HL-60 (cell line): ENCODE data around the gene C12orf56.
"Not testable (repeated sequence)": the region's sequence is repeated elsewhere in the genome, so short reads cannot be mapped to it uniquely, and the experiment has no call there.

Experiments
- DNase-seq, 2 experiments: peaks; one replicate each; pipeline ENCODE4 v3.0.0-alpha.2; 2010 to 2020; ENCODE audit warnings: low read depth in 1 of 2, low spot score in 1 of 2
- H3K27ac ChIP-seq: fragments of 250-450 bp; sonication (Bioruptor Pico); replicated peaks from 2 replicates; pipeline ENCODE4 v1.5.1; 2020; ENCODE audit warnings: mild to moderate bottlenecking, moderate library complexity
- H3K27me3 ChIP-seq: fragments of 250-450 bp; sonication (Bioruptor Pico); 2 replicates; pipeline ENCODE4 v1.5.1; 2021; ENCODE audit warnings: mild to moderate bottlenecking, moderate library complexity; ENCODE audit not compliant: insufficient read depth, poor library complexity, severe bottlenecking
- H3K4me3 ChIP-seq: replicated peaks from 2 replicates; pipeline ENCODE4 v1.5.1; 2011; ENCODE audit warnings: mild to moderate bottlenecking, control low read depth, low read length; ENCODE audit not compliant: insufficient read depth
- GABPA ChIP-seq: IDR thresholded peaks from 2 replicates; pipeline ENCODE4 v1.6.1; 2012; ENCODE audit warnings: low read depth
- POLR2AphosphoS5 ChIP-seq: IDR thresholded peaks from 2 replicates; pipeline ENCODE4 v1.6.1; 2012; ENCODE audit warnings: low read depth
- SPI1 ChIP-seq: IDR thresholded peaks from 2 replicates; pipeline ENCODE4 v1.6.1; 2012; ENCODE audit warnings: low read depth, mild to moderate bottlenecking, borderline replicate concordance
- TF ChIP-seq, protein P1 (sequence below): IDR thresholded peaks from 2 replicates; pipeline ENCODE4 v1.6.1; 2012; ENCODE audit warnings: low read depth; ENCODE audit not compliant: insufficient replicate concordance
- TF ChIP-seq, protein P2 (sequence below): IDR thresholded peaks from one replicate; pipeline ENCODE4 v1.5.1; 2011; ENCODE audit warnings: low read length, control low read depth, inconsistent platforms; ENCODE audit not compliant: insufficient read depth

Gene C12orf56

DNA sequence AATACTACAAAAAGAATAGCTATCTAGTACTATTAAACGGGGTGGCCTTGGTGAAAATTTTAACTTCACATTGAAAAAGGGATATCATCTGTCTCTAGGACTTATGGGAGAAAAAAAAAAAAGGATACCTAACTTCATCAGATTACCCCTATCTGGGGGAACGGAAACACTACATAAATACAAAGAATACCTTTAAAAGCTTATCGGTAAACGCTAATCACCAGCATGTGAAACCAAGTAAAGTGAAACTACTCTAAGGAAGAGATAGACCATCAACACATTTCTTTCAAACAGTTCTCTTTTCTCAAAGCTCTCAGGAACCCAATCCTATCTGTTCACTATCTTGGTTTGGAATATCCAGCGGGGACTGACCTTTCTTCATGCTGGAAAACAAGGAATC lies 172.0 kb downstream of the C12orf56 start:
- Histone ChIP-seq H3K4me3 (no peak overlapping the region), H3K27me3 (no peaks in the 10 kb centered on the region), H3K27ac (no peak overlapping the region)
- no peak for DNase-seq
- TF ChIP-seq, protein P1, sequence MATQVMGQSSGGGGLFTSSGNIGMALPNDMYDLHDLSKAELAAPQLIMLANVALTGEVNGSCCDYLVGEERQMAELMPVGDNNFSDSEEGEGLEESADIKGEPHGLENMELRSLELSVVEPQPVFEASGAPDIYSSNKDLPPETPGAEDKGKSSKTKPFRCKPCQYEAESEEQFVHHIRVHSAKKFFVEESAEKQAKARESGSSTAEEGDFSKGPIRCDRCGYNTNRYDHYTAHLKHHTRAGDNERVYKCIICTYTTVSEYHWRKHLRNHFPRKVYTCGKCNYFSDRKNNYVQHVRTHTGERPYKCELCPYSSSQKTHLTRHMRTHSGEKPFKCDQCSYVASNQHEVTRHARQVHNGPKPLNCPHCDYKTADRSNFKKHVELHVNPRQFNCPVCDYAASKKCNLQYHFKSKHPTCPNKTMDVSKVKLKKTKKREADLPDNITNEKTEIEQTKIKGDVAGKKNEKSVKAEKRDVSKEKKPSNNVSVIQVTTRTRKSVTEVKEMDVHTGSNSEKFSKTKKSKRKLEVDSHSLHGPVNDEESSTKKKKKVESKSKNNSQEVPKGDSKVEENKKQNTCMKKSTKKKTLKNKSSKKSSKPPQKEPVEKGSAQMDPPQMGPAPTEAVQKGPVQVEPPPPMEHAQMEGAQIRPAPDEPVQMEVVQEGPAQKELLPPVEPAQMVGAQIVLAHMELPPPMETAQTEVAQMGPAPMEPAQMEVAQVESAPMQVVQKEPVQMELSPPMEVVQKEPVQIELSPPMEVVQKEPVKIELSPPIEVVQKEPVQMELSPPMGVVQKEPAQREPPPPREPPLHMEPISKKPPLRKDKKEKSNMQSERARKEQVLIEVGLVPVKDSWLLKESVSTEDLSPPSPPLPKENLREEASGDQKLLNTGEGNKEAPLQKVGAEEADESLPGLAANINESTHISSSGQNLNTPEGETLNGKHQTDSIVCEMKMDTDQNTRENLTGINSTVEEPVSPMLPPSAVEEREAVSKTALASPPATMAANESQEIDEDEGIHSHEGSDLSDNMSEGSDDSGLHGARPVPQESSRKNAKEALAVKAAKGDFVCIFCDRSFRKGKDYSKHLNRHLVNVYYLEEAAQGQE = no peak
- TF ChIP-seq, protein P2, sequence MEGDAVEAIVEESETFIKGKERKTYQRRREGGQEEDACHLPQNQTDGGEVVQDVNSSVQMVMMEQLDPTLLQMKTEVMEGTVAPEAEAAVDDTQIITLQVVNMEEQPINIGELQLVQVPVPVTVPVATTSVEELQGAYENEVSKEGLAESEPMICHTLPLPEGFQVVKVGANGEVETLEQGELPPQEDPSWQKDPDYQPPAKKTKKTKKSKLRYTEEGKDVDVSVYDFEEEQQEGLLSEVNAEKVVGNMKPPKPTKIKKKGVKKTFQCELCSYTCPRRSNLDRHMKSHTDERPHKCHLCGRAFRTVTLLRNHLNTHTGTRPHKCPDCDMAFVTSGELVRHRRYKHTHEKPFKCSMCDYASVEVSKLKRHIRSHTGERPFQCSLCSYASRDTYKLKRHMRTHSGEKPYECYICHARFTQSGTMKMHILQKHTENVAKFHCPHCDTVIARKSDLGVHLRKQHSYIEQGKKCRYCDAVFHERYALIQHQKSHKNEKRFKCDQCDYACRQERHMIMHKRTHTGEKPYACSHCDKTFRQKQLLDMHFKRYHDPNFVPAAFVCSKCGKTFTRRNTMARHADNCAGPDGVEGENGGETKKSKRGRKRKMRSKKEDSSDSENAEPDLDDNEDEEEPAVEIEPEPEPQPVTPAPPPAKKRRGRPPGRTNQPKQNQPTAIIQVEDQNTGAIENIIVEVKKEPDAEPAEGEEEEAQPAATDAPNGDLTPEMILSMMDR = no peak
- TF ChIP-seq POLR2AphosphoS5 = no peak
- no peak for TF ChIP-seq SPI1
- no peak for TF ChIP-seq GABPA

DNA sequence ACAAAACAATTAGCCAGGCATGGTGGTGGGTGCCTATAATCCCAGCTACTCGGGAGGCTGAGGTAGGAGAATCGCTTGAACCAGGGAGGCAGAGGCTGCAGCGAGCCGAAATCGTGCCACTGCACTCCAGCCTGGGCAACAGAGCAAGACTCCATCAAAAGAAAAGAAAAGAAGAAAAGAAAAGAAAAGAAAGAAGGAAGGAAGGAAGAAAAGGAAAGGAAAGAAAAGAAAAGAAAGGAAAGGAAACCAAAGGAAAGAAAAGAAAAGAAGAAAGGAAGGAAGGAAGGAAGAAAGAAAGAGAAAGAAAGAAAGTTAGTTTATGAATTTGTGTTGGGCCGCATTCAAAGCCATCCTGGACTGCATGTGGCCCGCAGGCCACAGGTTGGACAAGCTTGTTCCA lies 172.9 kb downstream of the C12orf56 start:
- DNase-seq, H3K27me3 ChIP-seq, H3K27ac ChIP-seq, H3K4me3 ChIP-seq: not testable (repeated sequence)

DNA sequence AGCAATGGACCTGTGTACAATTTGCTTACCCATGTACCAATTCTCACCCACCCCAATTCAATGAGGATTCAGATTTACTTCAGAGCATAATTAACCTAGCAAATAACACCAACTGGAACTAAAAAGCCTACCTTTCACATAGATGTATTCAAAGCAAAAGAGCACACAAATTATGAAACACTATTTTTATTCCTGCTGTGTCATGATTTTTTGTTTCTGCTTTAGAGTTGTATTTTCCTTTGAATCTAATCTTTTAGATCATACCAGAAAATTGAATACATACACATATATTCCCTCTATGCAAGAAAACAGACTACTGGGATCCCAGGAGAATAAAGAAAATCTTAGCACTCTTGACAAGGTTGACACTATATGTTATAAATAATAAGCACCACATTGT lies 174.3 kb downstream of the C12orf56 start:
- no peak for DNase-seq
- Histone ChIP-seq H3K27ac (no peak overlapping the region), H3K4me3 (no peak overlapping the region), H3K27me3 (no peaks in the 10 kb centered on the region)
- TF ChIP-seq SPI1 = no peak
- no peak for TF ChIP-seq POLR2AphosphoS5
- TF ChIP-seq, protein P1 = no peak
- no peak for TF ChIP-seq GABPA
- TF ChIP-seq, protein P2 = no peak
